Endodermal cell (in vitro differentiated cells): ENCODE measurements around the gene ATP11B. TPM values are rescaled to one million over a fixed set of nuclear protein-coding genes. Genes with fewer than 3 reads are reported as not detected.
A peak's percentile ranks its signal among the peaks of the same experiment; 100 is the strongest.

Source experiments
- DNase-seq: peaks from one replicate; pipeline ENCODE4 v3.0.0-alpha.2; 2017
- H3K27ac ChIP-seq: 2 replicates; pipeline ENCODE4 v1.5.1; 2013; ENCODE audit warnings: mild to moderate bottlenecking, low read depth, low read length, moderate library complexity
- H3K27me3 ChIP-seq: 2 replicates; pipeline ENCODE4 v1.6.1; 2013; ENCODE audit warnings: mild to moderate bottlenecking, low read length, moderate library complexity; ENCODE audit not compliant: insufficient read depth, control insufficient read depth, poor library complexity, severe bottlenecking
- H3K36me3 ChIP-seq: 2 replicates; pipeline ENCODE4 v1.7.0; 2013; ENCODE audit warnings: mild to moderate bottlenecking, low read length, moderate library complexity; ENCODE audit not compliant: control insufficient read depth, insufficient read depth
- H3K4me1 ChIP-seq: one replicate; pipeline ENCODE4 v1.7.0; 2013; ENCODE audit warnings: low read length; ENCODE audit not compliant: control insufficient read depth, insufficient read depth
- H3K4me3 ChIP-seq: 2 replicates; pipeline ENCODE4 v1.5.1; 2013; ENCODE audit warnings: mild to moderate bottlenecking, low read length, moderate library complexity
- H3K9ac ChIP-seq: 2 replicates; pipeline ENCODE4 v1.6.1; 2013; ENCODE audit warnings: mild to moderate bottlenecking, low read length, moderate library complexity; ENCODE audit not compliant: poor library complexity, severe bottlenecking; ENCODE audit errors: extremely low read depth
- H3K9me3 ChIP-seq: 2 replicates; pipeline ENCODE4 v1.6.1; 2013; ENCODE audit warnings: mild to moderate bottlenecking, low read length, moderate library complexity; ENCODE audit not compliant: control insufficient read depth
- H3K27ac Mint-ChIP-seq: 2 replicates; pipeline ENCODE4 v1.8.0; 2020; ENCODE audit warnings: mixed read lengths
- H3K27me3 Mint-ChIP-seq: 2 replicates; pipeline ENCODE4 v1.8.0; 2021; ENCODE audit warnings: mild to moderate bottlenecking, mixed read lengths; ENCODE audit not compliant: insufficient read depth
- H3K36me3 Mint-ChIP-seq: 2 replicates; pipeline ENCODE4 v1.8.0; 2020; ENCODE audit warnings: low read depth, mixed read lengths
- H3K4me1 Mint-ChIP-seq: 2 replicates; pipeline ENCODE4 v1.8.0; 2020; ENCODE audit warnings: mixed read lengths
- H3K4me3 Mint-ChIP-seq: 2 replicates; pipeline ENCODE4 v1.8.0; 2020; ENCODE audit warnings: mild to moderate bottlenecking, moderate library complexity, mixed read lengths
- H3K9me3 Mint-ChIP-seq: 2 replicates; pipeline ENCODE4 v1.8.0; 2020; ENCODE audit warnings: mild to moderate bottlenecking, mixed read lengths
- CTCF ChIP-seq: fragments of 200-600 bp; sonication (generic); conservative IDR thresholded peaks from 2 replicates; pipeline ENCODE4 v1.5.0; 2021; ENCODE audit warnings: antibody characterized with exemption, mild to moderate bottlenecking
- WGBS, 2 experiments: methylation state at CpG; one replicate each; pipeline versions ENCODE4 v1.1.5 to v1.1.7; 2013; ENCODE audit warnings: missing lambda C conversion rate in 2 of 2, mixed read lengths in 1 of 2; ENCODE audit not compliant: insufficient coverage in 1 of 2, insufficient read length in 1 of 2; 5-methylcytosine and 5-hydroxymethylcytosine counted together
- total RNA-seq, 2 donors: library from RNA; stranded (reverse); fragmentation: NEBNext Ultra II Directional in 1 of 2; extraction: Animal tissue kit (Norgen Biotek cat#: 25700) in 1 of 2; gene quantifications; 2 replicates in 1 of 2; 3 replicates in 1 of 2; pipeline ENCODE4 v1.2.1, GENCODE V29; 2021

ATP11B gene
- total RNA-seq, 2 donors from 2014 or later: 23.6 to 27.8 TPM

DNA sequence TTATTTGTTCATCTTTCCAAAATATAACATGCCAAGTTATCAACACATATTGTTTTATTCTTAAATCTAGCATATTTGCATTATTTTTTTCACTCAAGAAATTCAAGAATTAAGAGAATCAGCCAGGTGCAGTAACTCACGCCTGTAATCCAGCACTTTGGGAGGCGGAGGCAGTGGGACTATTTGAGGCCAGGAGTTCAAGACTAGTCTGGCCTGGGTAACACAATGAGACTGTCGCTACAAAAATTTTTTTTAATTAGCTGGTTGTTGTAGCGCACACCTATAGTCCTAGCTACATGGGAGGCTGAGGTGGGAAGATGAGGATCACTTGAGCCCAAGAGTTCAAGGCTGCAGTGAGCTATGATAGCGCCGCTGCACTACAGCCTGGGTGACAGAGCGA, 176.5 kb downstream of the ATP11B start:
- Mint-ChIP-seq H3K27ac (peak overlapping the region; percentile 39), H3K4me3 (no peak overlapping the region), H3K9me3 (no peaks in the 10 kb centered on the region), H3K4me1 (peaks cover 15% of the 10 kb centered on the region), H3K27me3 (no peaks in the 10 kb centered on the region), H3K36me3 (peaks cover 14% of the 10 kb centered on the region)
- Histone ChIP-seq H3K4me1 (no peaks in the 10 kb centered on the region), H3K4me3 (no peak overlapping the region), H3K36me3 (peaks cover 9% of the 10 kb centered on the region), H3K27ac (no peak overlapping the region), H3K9ac (no peak overlapping the region), H3K9me3 (no peaks in the 10 kb centered on the region), H3K27me3 (no peaks in the 10 kb centered on the region)
- DNase-seq: no peak
- TF ChIP-seq CTCF: no peak
- WGBS, 2 experiments: 91 to 94% methylated on average over 4 to 6 of the region's 7 CpGs

GRCh38 chr3:182970811-182971418, 177.6 kb downstream of the ATP11B start:
- Mint-ChIP-seq H3K27ac (peak overlapping the region; percentile 53), H3K4me1 (peaks cover 15% of the 10 kb centered on the region), H3K9me3 (no peaks in the 10 kb centered on the region), H3K4me3 (no peak overlapping the region), H3K36me3 (peaks cover 7% of the 10 kb centered on the region), H3K27me3 (no peaks in the 10 kb centered on the region)
- no peak for TF ChIP-seq CTCF
- Histone ChIP-seq H3K36me3 (no peaks in the 10 kb centered on the region), H3K9me3 (no peaks in the 10 kb centered on the region), H3K9ac (no peak overlapping the region), H3K27me3 (no peaks in the 10 kb centered on the region), H3K4me3 (no peak overlapping the region), H3K27ac (no peak overlapping the region), H3K4me1 (no peaks in the 10 kb centered on the region)
- WGBS, 2 experiments: 86 to 90% methylated on average over 1 to 3 of the region's 3 CpGs
- no peak for DNase-seq

Other genes with a start within 250 kb of the ATP11B start
- 10 to 100 TPM; 59.6 to 65.6 TPM for gene DCUN1D1, start 187.0 kb downstream of the ATP11B start, total RNA-seq